ENCODE data around the gene PGA5.

The PGA5 gene

GRCh38 chr11:61266602-61267001 is 25.6 kb downstream of the PGA5 start:
- DNase-seq (ENCODE audit: low read depth in 2 of 2): no peak

DNA sequence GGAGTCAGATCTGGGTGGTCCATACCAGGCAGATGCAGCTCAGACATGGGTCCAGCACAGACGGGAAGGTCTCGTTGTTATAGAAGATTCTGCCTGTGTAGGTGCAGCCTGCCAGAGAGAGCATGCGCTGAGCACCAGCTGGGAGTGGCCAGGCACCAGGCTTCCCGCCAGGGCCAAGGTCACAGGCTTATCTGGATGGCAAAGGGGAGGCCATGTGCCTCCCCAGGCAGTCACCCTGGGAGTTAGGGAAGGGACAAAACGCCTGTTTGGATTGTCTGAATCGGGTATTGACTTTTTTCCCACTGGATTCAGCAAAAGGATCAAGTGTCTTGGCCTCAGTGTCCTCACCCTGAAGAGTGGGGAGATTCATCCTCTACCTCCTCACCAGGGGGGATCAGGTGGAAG is 26.5 kb downstream of the PGA5 start:
- no peak for DNase-seq (ENCODE audit: low read depth in 2 of 2)

- DNase-seq (ENCODE audit: low read depth in 2 of 2): no peak
Measured at GRCh38 chr11:61268588-61269250, 27.7 kb downstream of the PGA5 start.

DNA sequence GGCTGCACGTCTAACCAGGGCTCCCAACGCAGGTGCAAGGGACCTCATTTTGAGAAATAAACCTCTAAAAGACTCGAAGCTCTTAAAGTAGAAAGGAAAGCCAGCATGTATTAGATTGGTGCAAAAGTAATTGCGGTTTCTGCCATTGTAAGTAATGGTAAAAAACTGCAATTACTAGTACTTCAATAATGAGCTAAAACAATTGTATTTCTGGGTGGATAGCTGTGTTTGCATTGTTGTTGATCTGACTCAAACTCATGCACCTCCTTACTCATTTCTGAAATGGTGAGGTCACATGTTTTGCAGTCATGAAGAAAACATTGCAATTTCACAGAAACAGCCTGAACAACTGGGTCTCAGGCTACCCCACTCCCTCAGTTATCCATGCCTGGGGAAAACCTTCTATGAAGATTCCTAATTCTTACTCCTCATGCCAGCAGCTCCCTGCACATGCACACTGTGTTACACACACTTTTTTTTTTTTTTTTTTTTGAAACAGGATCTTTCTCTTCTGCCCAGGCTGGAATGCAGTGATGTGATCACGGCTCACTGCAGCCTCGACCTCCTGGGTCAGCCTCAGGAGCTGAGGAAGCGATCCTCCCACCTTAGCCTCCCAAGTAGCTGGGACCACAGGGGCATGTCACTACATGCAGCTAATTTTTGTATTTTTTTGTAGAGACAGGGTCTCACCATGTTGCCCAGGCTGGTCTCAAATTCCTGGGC is 29.5 kb downstream of the PGA5 start:
- DNase-seq (ENCODE audit: low read depth in 2 of 2): no peak

DNA sequence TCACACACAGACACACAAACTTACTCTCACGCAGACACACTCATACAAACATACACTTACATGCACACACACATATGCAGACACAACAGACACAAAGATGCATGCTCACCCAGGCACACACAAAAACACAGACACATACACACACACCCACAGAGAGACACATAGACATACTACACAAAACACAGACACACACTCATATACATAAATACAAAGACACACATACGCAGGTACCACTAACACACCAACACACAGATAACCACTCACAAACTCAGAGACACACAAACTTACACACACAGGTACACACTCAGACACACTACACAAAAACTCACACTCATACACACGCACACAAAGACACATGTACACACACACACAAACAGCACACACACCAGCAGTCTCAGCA is 31.8 kb downstream of the PGA5 start:
- no peak for DNase-seq (ENCODE audit: low read depth in 2 of 2)

DNA sequence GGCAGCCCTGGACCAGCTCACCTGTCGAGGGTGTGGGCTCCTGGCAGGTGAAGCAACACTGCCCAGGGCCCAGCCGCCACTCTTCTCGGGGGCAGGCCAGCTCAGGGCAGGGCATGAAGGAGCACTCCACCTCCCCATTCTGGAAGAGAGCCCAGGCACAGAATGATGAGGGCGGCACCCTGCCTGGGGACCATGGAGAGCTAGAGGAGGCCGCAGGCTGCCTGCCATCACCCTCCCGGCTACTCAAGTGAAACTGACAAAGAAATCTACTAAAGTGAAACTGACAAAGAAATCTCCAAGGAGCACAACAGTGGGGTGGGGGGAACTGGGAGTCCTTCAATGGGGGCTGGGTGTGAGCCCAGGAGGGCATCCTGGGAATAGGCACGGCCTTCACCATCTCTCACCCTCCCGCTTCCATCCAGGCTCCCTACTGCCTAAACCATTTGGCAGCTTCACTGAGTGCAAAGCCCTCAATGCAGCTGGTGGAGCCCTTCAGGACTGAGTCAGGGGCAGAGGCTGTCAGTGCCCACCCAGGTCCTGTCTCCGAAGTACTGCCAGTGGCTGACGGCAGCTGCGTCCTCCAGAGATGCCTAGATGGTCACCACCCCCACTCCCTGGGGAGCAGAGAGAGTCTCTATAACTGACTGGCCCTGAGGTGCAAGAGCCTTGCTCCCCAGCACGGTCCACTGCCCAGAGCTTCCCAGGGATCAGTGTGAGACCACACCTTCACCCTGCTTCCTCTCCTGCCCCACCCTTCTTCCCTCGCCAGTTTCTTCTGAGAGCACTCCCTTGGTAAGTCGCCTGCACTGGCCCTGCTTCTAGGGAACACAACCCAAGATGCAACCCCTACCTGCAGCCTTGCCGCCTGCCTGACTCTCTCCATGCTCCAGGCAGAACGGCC is 32.5 kb downstream of the PGA5 start:
- no peak for DNase-seq (ENCODE audit: low read depth in 2 of 2)

GRCh38 chr11:61274084-61274483 is 33.1 kb downstream of the PGA5 start:
- no peak for DNase-seq (ENCODE audit: low read depth in 2 of 2)

DNA sequence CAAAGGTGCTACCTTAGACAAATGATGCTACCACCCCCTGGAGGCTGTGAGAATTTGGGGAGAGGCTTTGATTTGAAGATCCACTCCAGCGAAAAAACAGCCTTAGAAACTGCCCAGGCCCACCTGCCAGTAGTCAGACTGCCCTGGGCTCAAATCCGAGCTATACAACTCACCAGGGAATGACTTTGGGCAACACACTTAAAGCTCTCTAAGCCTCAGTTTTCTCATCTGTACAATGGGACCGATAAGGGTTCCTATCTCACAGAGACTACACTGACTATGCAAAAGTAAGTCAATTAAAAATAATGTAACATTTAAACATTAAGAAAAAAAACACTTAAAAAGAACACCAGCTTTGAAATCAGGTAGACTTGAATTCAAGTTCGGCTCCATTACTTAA is 34.2 kb downstream of the PGA5 start:
- no peak for DNase-seq (ENCODE audit: low read depth in 2 of 2)

DNA sequence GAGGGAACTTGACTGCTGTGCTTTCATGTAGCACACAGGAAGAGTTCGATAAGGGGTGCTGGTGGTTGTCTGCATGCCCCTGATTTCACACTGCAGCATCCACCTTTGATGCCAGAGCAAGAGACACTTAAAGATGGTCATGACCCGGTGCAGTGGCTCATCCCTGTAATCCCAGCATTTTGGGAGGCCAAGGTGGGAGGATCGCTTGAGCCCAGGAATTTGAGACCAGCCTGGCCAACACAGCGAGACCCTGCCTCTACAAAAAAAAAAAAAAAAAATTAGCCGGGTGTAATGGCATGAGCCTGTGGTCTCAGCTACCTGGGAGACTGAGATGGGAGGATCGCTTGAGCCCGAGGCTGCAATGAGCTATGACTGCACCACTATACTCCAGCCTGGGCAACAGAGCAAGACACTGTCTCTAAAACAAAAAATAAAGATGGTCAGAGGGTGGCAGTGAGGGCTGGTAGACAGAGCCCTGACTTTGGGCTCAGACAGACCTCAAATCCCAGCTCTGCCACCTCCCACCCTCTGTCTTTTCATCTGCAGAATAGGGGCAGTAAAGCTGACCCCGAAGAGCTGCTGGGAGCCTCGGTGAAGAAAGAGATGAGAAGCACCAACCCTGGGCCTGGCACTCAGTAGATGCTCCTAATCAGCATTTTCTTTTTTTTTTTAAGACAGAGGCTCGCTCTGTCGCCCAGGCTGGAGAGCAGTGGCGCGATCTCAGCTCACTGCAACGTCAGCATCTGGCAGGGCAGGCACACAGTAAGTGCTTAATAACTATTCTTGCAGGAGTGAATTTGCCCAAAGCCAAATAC is 36.4 kb downstream of the PGA5 start:
- no peak for DNase-seq (ENCODE audit: low read depth in 2 of 2)

GRCh38 chr11:61278001-61278470 is 37.1 kb downstream of the PGA5 start:
- no peak for DNase-seq (ENCODE audit: low read depth in 2 of 2)

DNA sequence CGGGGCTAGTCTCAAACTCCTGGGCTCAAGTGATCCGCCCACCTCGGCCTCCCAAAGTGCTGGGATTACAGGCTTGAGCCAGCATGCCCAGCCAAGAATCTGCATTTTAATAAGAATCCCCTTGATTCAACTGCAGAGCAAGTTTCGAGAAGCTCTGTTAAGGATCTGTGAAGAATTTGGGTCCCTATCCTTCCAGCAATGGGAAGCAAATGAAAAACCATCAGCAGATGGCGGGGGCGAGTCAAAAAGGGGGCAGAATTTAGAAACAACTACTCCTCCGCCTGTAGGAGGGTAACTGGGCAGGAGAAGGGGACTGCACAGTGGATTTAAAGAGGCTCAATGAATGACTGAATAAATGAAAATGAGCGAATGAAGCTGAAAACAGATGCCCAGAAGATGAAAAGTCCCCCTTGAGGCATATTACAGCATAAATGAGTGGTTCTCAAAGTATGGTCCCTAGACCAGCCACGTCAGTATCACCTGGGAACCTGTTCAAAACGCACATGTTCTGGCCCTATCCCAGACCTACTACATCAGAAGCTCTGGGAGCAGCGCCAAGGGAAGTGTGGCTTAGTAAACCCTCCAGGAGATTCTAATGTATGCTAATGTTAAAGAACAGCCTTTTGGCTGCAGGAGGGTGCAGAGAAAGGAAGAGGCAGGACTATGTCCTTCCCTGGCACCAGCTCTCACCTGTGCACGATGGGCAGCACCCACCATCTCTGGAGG is 39.1 kb downstream of the PGA5 start:
- DNase-seq (ENCODE audit: low read depth in 2 of 2): no peak

DNA sequence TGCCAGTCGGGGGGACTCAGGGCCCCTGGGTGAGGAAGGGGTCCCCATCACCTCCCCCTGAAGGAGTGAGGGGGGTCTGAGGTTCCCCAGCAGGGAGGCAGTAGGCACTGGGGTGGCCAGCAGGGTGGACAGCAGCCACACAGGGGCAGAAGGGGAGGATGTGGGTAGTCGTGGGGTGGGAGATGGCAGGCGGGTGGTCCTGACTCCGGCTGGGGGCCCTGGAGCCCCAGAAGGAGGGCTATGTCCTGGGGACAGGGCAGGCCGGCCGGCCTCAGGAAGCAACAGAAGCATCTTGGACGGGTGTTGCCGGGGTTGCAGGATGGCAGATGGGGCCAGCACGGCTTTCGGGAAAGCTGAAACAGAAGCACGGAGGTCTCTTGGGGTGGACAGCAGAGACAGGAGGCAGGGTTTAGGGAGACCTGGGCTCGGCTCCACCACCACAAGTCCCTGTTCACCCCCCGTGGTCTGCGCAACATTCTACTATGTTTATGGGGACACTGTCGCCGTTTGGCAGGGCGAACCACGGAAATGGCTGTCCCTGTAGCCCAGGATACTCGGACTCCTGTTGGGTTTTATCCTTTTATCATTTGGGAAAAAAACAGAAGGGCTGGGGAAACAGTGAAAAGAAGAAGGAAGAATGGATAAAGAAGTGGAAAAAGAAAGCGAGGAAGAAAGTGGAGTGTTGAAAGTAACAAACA is 40.1 kb downstream of the PGA5 start:
- no peak for DNase-seq (ENCODE audit: low read depth in 2 of 2)

- DNase-seq (ENCODE audit: low read depth in 2 of 2): no peak
Measured at GRCh38 chr11:61281581-61282250, 40.7 kb downstream of the PGA5 start.

GRCh38 chr11:61283613-61284012 is 42.6 kb downstream of the PGA5 start:
- no peak for DNase-seq (ENCODE audit: low read depth in 2 of 2)

DNA sequence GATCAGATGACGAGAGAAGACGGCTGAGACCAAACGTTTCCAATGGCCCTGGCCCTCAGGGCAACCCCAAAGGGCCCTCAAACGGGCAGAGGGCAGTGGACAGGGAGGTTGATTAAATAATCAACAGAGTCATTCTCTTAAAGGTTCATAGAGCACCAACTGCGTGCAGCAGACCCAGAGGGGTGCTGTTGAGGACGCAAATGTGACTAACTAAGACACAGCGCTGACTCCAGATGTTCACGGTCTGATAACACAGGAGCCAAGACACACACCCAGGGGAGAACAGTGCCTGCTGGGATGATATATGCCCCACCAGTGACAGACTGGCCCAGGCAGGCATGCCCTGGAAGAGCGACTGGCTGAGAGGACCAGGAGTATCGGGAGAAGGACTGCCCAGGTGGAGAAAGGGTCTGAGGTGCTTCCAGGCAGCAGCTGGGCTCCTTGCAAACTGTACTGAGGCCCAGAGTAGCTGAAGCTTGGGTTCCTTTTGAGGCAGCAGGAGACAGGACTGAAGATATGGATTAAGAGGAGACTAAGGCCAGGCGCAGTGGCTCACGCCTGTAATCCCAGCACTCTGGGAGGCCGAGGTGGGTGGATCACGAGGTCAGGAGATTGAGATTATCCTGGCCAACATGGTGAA is 46.5 kb downstream of the PGA5 start:
- no peak for DNase-seq (ENCODE audit: low read depth in 2 of 2)

GRCh38 chr11:61290905-61291690 is 50.1 kb downstream of the PGA5 start:
- no peak for DNase-seq (ENCODE audit: low read depth in 2 of 2)

DNA sequence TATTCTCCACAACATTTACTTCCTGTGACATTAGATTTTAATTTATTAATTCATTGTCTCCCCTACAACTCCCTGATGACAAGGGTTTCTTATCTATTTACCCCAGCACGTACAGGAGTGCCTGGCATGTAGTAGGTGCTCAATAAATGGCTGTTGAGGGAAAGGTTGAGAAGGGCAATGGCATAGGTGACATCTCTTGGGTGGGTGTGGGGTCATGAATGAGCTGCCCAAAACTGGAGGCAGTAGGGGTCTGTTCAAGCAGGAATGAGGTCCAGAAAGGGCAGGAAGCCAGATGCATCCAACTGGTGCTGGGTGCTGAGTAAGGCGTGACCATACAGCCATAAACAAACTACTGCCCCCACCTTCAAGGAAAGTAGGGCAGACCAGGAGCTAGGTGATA is 51.4 kb downstream of the PGA5 start:
- no peak for DNase-seq (ENCODE audit: low read depth in 2 of 2)
